Endothelial cell of umbilical vein (primary cell): Measurements from ENCODE around the gene VWC2.

Experiments used
- EZH2 ChIP-seq: IDR thresholded peaks from 2 replicates; pipeline ENCODE4 v1.6.1; 2012; ENCODE audit warnings: borderline replicate concordance, low read depth, mild to moderate bottlenecking, moderate library complexity, low read length, inconsistent platforms; ENCODE audit not compliant: severe bottlenecking
- GATA2 ChIP-seq: IDR thresholded peaks from 2 replicates; pipeline ENCODE4 v1.7.0; 2011; ENCODE audit warnings: low read depth, mild to moderate bottlenecking, moderate library complexity, mixed read lengths, low read length; ENCODE audit not compliant: insufficient read length, insufficient read depth
- JUN ChIP-seq: IDR thresholded peaks from 2 replicates; pipeline ENCODE4 v1.6.1; 2011; ENCODE audit warnings: borderline replicate concordance, low read depth; ENCODE audit not compliant: insufficient read length, insufficient read depth
- MYC ChIP-seq: IDR thresholded peaks from one replicate; pipeline ENCODE4 v1.6.1; 2011; ENCODE audit warnings: mild to moderate bottlenecking, low read depth, low read length
- POLR2A ChIP-seq: IDR thresholded peaks from 2 replicates; pipeline ENCODE4 v1.6.1; 2012; ENCODE audit warnings: low read depth, mild to moderate bottlenecking, control low read depth, low read length
- POLR2AphosphoS5 ChIP-seq: IDR thresholded peaks from 2 replicates; pipeline ENCODE4 v1.6.1; 2012; ENCODE audit warnings: low read depth, mild to moderate bottlenecking, control low read depth, low read length, moderate library complexity; ENCODE audit not compliant: insufficient read depth
- TF ChIP-seq, protein P1 (sequence below), 2 donors: IDR thresholded peaks; 1 replicate in 1 of 2; 2 replicates in 1 of 2; pipeline ENCODE4 v1.5.1; 2011; ENCODE audit warnings: low read length in 2 of 2, mild to moderate bottlenecking in 2 of 2, moderate library complexity in 2 of 2, control low read depth in 1 of 2, inconsistent platforms in 1 of 2, low read depth in 1 of 2; ENCODE audit not compliant: insufficient read depth in 1 of 2; ENCODE audit errors: extremely low read depth in 1 of 2
- TF ChIP-seq, protein P2 (sequence below): IDR thresholded peaks from 2 replicates; pipeline ENCODE4 v1.6.1; 2011; ENCODE audit not compliant: insufficient read depth, insufficient read length

DNA sequence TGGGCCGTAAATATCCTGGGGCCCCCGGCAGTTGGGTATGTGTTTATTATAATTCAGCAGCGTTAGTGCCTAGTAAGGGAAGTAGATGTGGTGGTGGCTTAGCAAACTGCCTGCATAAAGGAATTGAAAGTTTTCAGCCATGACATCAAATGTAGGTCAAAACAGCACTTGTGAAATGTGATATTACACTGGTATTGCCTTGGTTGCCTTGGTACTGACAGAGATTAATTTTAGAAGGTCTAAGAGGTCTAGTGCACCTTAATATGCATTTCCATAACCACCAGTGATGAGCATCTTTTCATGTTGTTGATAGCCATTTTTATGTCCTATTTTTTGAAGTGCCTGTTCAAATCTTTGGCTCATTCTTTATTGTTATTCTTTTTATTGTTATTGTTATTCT is 50.1 kb downstream of the VWC2 start:
- TF ChIP-seq, protein P1, sequence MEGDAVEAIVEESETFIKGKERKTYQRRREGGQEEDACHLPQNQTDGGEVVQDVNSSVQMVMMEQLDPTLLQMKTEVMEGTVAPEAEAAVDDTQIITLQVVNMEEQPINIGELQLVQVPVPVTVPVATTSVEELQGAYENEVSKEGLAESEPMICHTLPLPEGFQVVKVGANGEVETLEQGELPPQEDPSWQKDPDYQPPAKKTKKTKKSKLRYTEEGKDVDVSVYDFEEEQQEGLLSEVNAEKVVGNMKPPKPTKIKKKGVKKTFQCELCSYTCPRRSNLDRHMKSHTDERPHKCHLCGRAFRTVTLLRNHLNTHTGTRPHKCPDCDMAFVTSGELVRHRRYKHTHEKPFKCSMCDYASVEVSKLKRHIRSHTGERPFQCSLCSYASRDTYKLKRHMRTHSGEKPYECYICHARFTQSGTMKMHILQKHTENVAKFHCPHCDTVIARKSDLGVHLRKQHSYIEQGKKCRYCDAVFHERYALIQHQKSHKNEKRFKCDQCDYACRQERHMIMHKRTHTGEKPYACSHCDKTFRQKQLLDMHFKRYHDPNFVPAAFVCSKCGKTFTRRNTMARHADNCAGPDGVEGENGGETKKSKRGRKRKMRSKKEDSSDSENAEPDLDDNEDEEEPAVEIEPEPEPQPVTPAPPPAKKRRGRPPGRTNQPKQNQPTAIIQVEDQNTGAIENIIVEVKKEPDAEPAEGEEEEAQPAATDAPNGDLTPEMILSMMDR (IDR thresholded peaks at IDR 0.05; ENCODE audit: extremely low read depth in 1 of 2, insufficient read depth in 1 of 2, low read depth in 1 of 2, low read length in 2 of 2) = no peak
- TF ChIP-seq POLR2A = no peak
- no peak for TF ChIP-seq EZH2
- TF ChIP-seq JUN = no peak
- TF ChIP-seq, protein P2, sequence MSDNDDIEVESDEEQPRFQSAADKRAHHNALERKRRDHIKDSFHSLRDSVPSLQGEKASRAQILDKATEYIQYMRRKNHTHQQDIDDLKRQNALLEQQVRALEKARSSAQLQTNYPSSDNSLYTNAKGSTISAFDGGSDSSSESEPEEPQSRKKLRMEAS = no peak
- no peak for TF ChIP-seq MYC
- no peak for TF ChIP-seq POLR2AphosphoS5
- TF ChIP-seq GATA2 = no peak
